Naive B cell (primary cell): Measurements from ENCODE around the gene MRPS5. TPM values are rescaled to one million over a fixed set of nuclear protein-coding genes. Genes with fewer than 3 reads are reported as not detected.

Experiments used
- polyA plus RNA-seq, 6 donors: library from polyadenylated mRNA; unstranded; fragments of 300-500 nt; fragmentation: Illumina TruSeq; gene quantifications; one replicate each; pipeline ENCODE4 v1.2.3, GENCODE V29; 2021; ENCODE audit warnings: low read depth in 6 of 6

Gene MRPS5
- polyA plus RNA-seq, 6 donors from 2014 or later: 28.5 to 48.2 (median 35.3) TPM

Other genes starting within 250 kb of the MRPS5 start
- gene MAL, start 96.1 kb downstream of the MRPS5 start, polyA plus RNA-seq: 1 to 10 TPM in 2 of 6 donors, under 1 TPM in 2, not detected in 2; 0.41 to 1.1 (median 0.75) TPM
- gene ZNF514, start 38.0 kb upstream of the MRPS5 start, polyA plus RNA-seq: 10 to 100 TPM in 3 of 6 donors, 1 to 10 TPM in 3; 6.7 to 11.2 (median 8.9) TPM
- gene ZNF2, start 44.0 kb upstream of the MRPS5 start, polyA plus RNA-seq: 1 to 10 TPM; 2.4 to 7.3 (median 3.4) TPM
- 1 to 10 TPM in 2 of 6 donors, under 1 TPM in 3, not detected in 1; 0.25 to 1.3 (median 0.58) TPM for gene ZNF892, start 85.7 kb upstream of the MRPS5 start, polyA plus RNA-seq
- gene PROM2, start 152.6 kb upstream of the MRPS5 start, polyA plus RNA-seq: not detected
- gene KCNIP3, start 175.5 kb upstream of the MRPS5 start, polyA plus RNA-seq: not detected